T47D (cell line): Measurements from ENCODE around the gene NAT14.

Experiments used
- DNase-seq, 2 experiments: peaks; one replicate each; pipeline versions ENCODE4 v3.0.0 to v3.0.0-alpha.2; 2011 to 2012; ENCODE audit warnings: low read depth in 1 of 2, low spot score in 1 of 2
- JUND ChIP-seq: IDR thresholded peaks from 2 replicates; pipeline ENCODE4 v1.6.1; 2012; ENCODE audit warnings: low read depth
- in situ Hi-C: cut with HindIII; loops from 2 replicates; pipeline ENCODE4 v1.10.0; 2016; ENCODE audit warnings: low sequenced_read_pairs, low pct_unique_long_range_greater_than_20kb

Gene NAT14

DNA sequence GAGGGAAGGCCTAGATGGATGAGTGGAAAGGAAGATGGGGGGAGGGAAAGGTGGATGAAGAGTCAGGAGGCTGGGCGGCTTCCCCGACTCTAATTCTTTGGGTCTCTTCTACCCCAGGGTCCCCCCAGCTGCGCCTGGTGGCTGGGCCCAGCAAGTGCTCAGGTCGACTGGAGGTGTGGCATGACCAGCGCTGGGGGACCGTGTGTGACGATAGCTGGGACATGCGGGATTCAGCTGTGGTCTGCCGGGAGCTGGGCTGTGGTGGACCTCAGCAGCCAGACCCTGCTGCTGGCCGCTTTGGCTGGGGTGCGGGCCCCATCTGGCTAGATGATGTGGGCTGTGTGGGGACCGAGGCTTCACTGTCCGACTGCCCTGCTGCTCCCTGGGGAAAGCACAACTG is 12.8 kb downstream of the NAT14 start:
- in situ Hi-C loops, result no loop called here
- no peak for DNase-seq
- no peak for TF ChIP-seq JUND

DNA sequence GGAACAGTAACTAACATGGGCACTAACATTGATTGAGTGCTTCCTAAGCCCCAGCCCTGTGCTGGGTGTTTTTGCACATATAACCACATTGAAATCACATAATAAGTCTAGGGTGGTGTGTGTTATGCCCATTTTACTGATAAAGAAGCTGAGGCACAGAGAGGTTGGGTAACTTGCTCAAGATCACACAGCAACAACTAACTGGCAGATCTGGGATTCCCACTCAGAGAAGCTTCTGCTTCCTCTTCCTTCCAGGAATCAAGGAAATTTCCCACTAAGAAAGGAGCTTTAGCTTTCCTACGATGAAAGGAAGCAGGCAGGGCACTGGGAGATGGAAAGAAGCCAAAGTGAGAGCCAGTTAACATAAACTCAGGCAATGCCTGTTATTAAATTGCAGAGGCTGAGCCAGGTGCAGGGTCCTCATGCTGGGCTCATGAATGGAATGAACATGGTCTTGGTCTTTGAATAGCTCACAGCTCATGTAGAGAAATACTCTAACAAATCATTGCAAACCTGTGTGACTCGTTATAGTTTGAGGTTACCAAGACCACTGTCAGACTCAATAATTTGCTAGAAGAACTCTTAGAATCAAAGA is 13.4 kb downstream of the NAT14 start:
- DNase-seq, result no peak
- in situ Hi-C loops, result no loop called here
- TF ChIP-seq JUND, result no peak

DNA sequence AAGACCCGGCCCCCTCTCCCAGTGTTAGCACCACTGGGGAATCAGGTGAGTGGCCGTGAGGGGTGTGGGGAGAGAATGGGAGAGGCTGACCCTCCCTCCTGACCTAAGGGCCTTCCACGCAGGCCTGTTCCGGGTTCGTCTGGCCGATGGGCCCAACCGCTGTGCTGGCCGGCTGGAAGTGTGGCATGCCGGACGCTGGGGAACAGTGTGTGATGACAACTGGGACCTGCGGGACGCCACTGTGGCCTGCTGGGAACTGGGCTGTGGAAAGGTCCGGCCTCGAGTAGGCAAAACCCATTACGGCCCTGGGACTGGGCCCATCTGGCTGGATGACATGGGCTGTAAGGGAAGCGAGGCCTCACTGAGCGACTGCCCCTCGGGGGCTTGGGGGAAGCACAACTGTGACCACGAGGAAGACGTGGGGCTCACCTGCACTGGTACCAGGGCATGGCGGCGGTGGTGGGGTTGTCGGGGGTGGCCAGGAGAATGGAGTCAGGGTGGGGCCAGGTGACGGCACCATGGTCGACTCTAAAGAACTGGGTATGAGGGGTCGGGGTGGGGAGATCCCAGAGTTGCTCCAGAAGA is 15.5 kb downstream of the NAT14 start:
- no peak for DNase-seq
- in situ Hi-C loops, result no loop called here
- no peak for TF ChIP-seq JUND

DNA sequence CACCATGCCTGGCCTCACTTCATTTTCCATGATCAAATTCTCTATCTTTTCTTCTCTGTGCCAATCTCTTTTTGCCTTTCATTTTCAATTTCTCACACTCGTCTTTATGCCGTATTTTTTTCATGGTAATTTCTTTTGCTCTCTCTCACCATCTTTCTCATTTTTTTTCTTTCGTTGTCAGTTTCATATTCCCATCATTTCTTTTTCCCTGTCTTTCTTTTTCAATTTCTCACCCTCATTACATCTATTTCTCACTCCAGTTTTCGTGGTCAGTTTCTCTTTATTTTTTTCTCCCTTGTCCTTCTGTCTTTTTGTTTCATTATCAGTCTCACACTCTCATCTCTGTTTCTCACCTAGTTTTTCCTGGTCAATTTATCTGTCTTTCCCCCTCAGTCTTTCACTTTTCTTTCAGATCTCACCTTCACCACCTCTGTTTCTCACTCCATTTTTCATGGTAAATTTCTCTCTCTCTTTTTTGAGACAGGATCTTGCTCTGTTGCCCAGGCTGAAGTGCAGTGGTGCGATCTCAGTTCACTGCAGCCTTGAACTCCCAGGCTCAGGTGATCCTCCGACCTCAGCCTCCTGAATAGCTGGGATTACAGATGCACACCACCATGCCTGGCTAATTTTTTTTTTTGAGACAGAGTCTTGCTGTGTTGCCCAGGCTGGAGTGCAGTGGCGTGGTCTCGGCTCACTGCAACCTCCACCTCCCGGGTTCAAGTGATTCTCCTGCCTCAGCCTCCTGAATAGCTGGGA is 17.4 kb downstream of the NAT14 start:
- in situ Hi-C loops, result no loop called here
- TF ChIP-seq JUND, result no peak
- DNase-seq, result no peak

- no peak for DNase-seq
- TF ChIP-seq JUND, result no peak
- in situ Hi-C loops, result no loop called here
Observed at GRCh38 chr19:55503157-55503501, 18.1 kb downstream of the NAT14 start.

- TF ChIP-seq JUND, result no peak
- DNase-seq, result peak; percentile 92 to 95
- in situ Hi-C loops, result no loop called here
Observed at GRCh38 chr19:55503502-55504251, 18.7 kb downstream of the NAT14 start.

DNA sequence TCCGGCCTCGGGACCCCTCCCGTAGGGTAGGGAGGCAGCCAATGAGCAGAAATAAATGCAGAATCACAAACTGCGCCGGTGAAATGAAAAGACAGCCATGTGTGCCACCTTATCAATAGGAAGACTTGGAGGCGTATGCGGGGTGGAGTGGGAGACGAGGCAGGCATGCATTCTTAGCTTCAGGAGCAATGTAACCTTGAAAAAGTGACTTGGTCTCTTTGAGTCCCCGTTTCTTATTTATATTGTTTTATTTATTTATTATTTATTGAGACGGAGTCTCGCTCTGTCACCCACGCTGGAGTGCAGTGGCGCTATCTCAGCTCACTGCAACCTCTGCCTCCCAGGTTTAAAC is 19.2 kb downstream of the NAT14 start:
- in situ Hi-C loops, result no loop called here
- no peak for DNase-seq
- no peak for TF ChIP-seq JUND

DNA sequence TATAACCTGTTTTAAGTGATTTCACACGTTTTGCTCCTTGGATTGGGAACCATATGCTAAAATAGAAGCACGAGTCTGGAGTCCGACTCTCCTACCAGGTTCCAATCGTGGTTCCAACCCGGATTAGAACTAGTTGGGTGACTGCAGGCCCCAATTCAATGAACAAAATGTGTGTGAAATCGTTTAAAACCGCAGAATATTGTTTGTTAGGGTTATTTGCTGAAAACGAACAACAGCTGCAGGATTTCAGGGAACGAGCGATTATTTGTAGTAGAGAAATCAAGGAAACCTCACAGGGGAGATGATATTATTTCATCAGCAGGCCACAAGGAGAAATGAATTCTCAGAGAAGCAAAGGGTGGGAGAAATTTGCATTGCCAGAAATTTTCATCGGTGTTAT is 20.0 kb downstream of the NAT14 start:
- DNase-seq, result no peak
- in situ Hi-C loops, result no loop called here
- no peak for TF ChIP-seq JUND

- in situ Hi-C loops, result no loop called here
- no peak for DNase-seq
- no peak for TF ChIP-seq JUND
Observed at GRCh38 chr19:55508120-55508519, 23.1 kb downstream of the NAT14 start.

DNA sequence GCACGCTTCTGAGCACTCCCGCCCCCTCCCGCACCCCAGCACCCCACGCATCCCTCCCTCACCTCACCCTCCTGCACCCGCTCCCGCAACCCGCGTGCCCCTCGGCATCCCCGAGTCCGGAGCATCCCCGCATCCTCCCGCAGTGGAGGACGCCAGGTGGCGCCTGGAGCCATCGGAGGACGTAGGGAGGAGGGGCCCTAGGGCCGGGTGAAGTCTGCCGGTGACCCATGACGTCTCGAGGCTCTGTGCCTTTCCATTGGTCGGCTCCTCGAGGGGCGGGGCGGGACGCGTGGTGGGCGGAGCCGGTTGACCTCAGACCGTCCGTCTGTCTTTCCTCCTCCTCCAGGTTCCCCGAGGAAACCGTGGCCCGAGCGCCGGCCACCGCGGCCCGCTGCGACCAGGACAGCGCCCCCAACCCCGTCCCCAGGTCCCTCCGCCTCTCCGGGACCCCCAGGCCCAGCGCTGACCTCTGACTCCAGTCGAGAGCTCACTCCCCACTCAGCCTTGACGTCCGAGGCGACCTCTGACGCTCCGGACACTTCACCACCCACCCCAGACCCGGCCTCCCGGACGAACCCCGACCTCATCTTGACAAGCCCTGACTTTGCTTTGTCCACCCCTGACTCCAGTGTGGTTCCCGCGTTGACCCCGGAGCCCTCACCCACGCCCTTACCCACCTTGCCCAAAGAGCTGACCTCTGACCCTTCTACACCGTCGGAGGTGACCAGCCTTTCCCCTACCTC is 32.1 kb downstream of the NAT14 start:
- DNase-seq, result peak; percentile 91 to 92
- in situ Hi-C loops, result no loop called here
- no peak for TF ChIP-seq JUND

DNA sequence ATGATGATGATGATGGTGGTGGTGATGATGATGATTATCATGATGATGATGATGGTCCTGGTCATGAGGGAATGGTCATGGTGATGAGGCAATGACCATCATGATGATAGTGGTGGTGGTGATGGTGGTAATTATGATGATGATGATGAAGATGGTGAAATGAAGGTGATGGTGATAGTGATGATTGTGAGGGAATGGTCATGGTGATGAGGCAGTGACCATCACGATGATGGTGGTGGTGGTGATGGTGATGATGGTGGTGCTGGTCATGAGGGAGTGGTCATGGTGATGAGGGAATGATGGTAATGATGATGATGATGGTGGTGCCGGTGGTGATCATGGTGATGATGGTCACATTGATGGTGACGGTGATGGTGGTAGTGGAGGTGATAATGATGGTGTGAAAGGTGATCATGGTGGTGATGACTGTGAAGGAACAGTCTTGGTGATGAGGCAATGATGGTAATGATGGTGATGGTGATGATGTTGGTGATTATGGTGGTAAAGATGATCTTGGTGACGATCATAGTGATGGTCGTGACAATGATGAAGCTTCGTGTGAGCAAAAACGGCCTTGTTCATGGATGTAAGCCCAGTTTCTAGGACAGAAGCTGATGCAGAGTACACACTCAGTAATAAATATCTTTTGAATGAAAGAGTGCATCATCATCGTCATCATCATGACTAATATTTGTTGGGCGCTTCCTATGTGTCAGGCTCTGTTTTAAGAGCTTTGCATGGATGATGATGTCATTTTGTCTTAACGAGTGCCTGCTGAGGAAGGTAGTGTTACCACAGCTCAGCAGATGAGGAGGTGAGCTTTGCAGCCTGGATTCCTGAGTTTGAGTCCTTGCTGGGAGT is 34.7 kb downstream of the NAT14 start:
- DNase-seq, result no peak
- no peak for TF ChIP-seq JUND
- in situ Hi-C loops, result no loop called here
